ENCODE measurements around the gene CHRND. TPM values are rescaled to one million over a fixed set of nuclear protein-coding genes. Genes with fewer than 3 reads are reported as not detected.

CHRND gene
- total and polyA plus RNA-seq, 9 donors, result 83.7 to 163 (median 138) TPM

DNA sequence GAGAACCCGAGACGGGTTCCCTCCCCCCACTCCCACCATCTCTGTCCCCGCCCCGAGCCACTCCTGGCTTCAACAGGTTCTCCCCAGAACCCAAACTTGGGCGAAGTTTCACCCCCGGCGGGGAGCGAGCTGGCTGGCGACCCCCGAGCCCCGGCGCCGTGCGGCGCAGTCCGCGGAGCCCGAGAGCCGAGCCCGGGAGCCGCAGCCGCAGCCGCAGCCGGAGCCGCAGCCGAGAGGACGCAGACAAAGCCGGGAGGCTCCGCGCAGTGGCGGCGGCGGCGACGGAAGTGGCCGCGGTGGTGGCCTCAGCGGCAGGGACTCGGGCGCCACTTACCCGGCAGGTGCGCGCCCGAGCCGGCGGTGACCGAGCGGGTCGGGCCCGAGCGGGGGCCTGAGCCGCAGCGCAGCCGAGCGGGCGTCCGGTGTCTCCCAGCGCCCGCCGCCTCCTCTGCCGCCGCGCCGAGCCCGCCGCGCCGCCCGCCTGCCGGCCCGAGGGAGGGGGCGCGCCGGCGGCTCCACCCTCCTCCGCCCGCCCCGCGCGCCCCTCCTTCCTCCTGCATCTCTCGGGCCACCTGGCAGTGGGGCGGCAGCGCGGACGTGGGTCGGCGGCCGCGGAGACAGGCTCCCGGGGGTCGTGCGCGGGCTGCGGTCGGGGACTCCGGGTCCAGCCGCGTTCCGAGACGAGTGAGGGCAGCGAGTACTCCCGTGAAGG, 38.4 kb upstream of the CHRND start, which contains the start of gene ECEL1:
TSS of gene ECEL1 (minus strand) at position 450 of the 712 bp plus-strand sequence. CDS start 1,181 bp downstream, outside the sequence.
- Histone ChIP-seq H3K27me3 (ENCODE audit: control insufficient read depth, insufficient read depth, low read length) (peaks cover 73% of the 10 kb centered on the region), H3K36me3 (ENCODE audit: control insufficient read depth, insufficient read depth, low read length) (no peaks in the 10 kb centered on the region), H3K4me1 (ENCODE audit: control insufficient read depth, insufficient read depth, low read length) (peaks cover 14% of the 10 kb centered on the region), H3K27ac (ENCODE audit: low read length) (no peak within 1 kb of the TSS), H3K4me3 (ENCODE audit: low read length) (no peak within 1 kb of the TSS), H3K9me3 (replicated peaks; ENCODE audit: control insufficient read depth, low read depth, low read length) (no peaks in the 10 kb centered on the region)
- no peak for DNase-seq
- WGBS (ENCODE audit: insufficient coverage), result under 1% methylated on average over 92 of the region's 102 CpGs

DNA sequence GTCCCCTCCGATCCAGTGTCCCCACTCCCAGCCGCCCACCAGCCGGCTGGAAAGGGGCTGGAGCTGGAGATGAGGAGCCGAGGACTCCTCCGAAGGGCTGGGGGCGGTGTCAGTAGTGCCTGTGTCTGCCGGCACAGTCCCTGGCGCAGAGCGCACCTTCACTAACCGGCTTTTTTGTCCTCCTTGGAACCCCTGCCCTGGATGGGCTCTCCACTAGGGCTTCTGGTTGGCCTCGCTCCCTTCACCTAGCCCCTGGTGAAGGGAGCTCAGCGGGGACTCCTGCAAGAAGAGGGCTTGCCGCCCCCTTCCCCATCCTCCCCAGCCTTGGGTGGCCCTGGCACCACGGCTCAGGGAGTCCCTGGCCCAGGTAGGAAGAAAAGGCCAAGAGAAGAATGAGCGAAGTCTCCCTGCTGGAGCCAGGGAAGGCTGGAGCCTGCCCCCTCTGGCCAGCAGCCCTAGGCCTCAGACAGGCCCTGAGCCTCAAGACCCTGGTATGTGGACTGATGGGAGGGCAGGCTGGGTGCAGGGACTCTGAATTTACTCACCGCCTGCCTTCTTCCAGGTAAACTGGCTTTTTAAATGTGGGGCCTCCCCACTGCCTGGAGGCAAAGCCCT, 37.8 kb upstream of the CHRND start:
- peaks cover 68% of the 10 kb centered on the region for H3K27me3 ChIP-seq (ENCODE audit: control insufficient read depth, insufficient read depth, low read length)
- no peak overlapping the region for H3K27ac ChIP-seq (ENCODE audit: low read length)
- H3K9me3 ChIP-seq (replicated peaks; ENCODE audit: control insufficient read depth, low read depth, low read length), result no peaks in the 10 kb centered on the region
- 14% methylated on average over 12 of the region's 16 CpGs for WGBS (ENCODE audit: insufficient coverage)
- no peak for DNase-seq
- H3K4me3 ChIP-seq (ENCODE audit: low read length), result no peak overlapping the region
- H3K36me3 ChIP-seq (ENCODE audit: control insufficient read depth, insufficient read depth, low read length), result no peaks in the 10 kb centered on the region
- H3K4me1 ChIP-seq (ENCODE audit: control insufficient read depth, insufficient read depth, low read length), result peaks cover 14% of the 10 kb centered on the region

GRCh38 chr2:232488721-232489300, 37.1 kb upstream of the CHRND start:
- H3K36me3 ChIP-seq (ENCODE audit: control insufficient read depth, insufficient read depth, low read length), result no peaks in the 10 kb centered on the region
- peaks cover 62% of the 10 kb centered on the region for H3K27me3 ChIP-seq (ENCODE audit: control insufficient read depth, insufficient read depth, low read length)
- peaks cover 14% of the 10 kb centered on the region for H3K4me1 ChIP-seq (ENCODE audit: control insufficient read depth, insufficient read depth, low read length)
- WGBS (ENCODE audit: insufficient coverage), result 89% methylated on average over 2 of the region's 5 CpGs
- no peak overlapping the region for H3K4me3 ChIP-seq (ENCODE audit: low read length)
- no peak for DNase-seq
- H3K27ac ChIP-seq (ENCODE audit: low read length), result no peak overlapping the region
- no peaks in the 10 kb centered on the region for H3K9me3 ChIP-seq (replicated peaks; ENCODE audit: control insufficient read depth, low read depth, low read length)

DNA sequence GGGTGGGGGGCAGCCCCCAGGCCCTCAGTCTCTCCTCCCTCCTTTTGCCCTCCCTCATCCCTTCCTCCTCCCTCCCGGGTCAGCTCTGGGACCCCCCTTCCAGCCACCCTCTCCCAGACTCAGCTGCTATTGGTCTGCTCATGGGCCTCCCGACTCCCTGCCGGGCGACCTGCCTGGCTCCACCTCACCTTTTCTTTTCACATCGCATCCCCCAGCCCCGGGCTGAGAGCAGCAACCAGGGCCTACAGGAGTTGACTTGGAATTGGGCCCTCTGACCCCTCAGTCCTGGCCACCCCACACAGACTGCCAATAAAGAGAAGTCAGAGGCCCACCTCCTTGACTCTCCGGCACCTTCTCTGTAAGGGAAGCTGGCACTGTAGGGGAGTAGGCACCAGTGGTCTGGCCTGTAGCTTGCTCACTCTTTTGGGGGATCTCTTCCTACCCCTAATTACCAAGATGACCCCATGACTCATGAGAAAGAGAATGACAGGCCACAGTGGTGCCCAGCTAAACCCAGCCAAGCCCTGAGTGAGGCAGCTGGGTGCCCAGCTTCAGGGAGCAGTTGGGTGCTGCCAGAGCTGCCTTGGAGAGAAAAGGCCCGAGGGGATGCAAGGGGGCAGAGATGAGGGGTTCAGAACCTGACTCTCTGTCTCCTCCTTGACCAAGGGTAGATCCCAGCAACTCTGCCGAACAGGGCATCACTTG, 36.3 kb upstream of the CHRND start:
- no peak for DNase-seq
- H3K4me3 ChIP-seq (ENCODE audit: low read length), result no peak overlapping the region
- no peaks in the 10 kb centered on the region for H3K9me3 ChIP-seq (replicated peaks; ENCODE audit: control insufficient read depth, low read depth, low read length)
- 51% methylated on average over 8 of the region's 9 CpGs for WGBS (ENCODE audit: insufficient coverage)
- H3K27me3 ChIP-seq (ENCODE audit: control insufficient read depth, insufficient read depth, low read length), result peaks cover 58% of the 10 kb centered on the region
- H3K36me3 ChIP-seq (ENCODE audit: control insufficient read depth, insufficient read depth, low read length), result no peaks in the 10 kb centered on the region
- no peak overlapping the region for H3K27ac ChIP-seq (ENCODE audit: low read length)
- H3K4me1 ChIP-seq (ENCODE audit: control insufficient read depth, insufficient read depth, low read length), result peaks cover 14% of the 10 kb centered on the region

- DNase-seq, result no peak
- Histone ChIP-seq H3K4me1 (ENCODE audit: control insufficient read depth, insufficient read depth, low read length) (peaks cover 10% of the 10 kb centered on the region), H3K27ac (ENCODE audit: low read length) (no peak overlapping the region), H3K36me3 (ENCODE audit: control insufficient read depth, insufficient read depth, low read length) (no peaks in the 10 kb centered on the region), H3K27me3 (ENCODE audit: control insufficient read depth, insufficient read depth, low read length) (peaks cover 50% of the 10 kb centered on the region), H3K4me3 (ENCODE audit: low read length) (no peak overlapping the region), H3K9me3 (replicated peaks; ENCODE audit: control insufficient read depth, low read depth, low read length) (no peaks in the 10 kb centered on the region)
- WGBS (ENCODE audit: insufficient coverage), result 80% methylated on average over 11 of the region's 30 CpGs
Measured at GRCh38 chr2:232490221-232491138, 35.5 kb upstream of the CHRND start.

DNA sequence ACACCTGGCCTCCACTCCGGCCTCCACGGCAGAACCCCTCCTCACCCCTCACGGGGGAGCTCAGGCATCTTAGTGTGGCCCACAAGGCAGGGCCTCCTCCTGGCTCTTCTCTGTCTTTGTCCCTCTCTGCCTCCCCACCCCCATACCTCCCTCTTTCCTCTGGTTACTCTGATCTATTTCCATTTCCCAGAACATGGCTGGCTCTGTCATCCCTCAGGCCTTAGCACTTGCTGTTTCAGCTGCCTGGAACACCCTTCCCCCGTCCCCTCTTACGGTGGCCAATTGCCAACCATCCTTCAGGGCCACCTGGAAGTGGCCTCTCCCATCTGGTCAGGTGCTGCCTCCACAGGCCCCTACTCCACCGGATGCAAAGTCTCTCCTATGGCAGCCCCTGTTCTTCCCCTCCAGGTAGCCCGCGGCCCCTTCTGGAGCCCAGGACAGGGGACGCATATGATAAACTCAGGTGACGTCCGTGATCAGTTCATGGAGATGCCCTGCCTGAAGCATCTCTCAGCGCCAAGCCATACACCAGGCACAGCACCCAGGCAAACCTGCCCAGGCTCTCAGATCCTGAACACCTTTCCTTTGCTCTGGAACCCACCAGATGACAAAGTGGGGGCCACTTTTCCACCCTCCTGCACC, 34.7 kb upstream of the CHRND start:
- no peak for DNase-seq
- Histone ChIP-seq H3K4me1 (ENCODE audit: control insufficient read depth, insufficient read depth, low read length) (peaks cover 6% of the 10 kb centered on the region), H3K27me3 (ENCODE audit: control insufficient read depth, insufficient read depth, low read length) (peaks cover 45% of the 10 kb centered on the region), H3K9me3 (replicated peaks; ENCODE audit: control insufficient read depth, low read depth, low read length) (no peaks in the 10 kb centered on the region), H3K4me3 (ENCODE audit: low read length) (no peak overlapping the region), H3K27ac (ENCODE audit: low read length) (no peak overlapping the region), H3K36me3 (ENCODE audit: control insufficient read depth, insufficient read depth, low read length) (no peaks in the 10 kb centered on the region)
- 83% methylated on average over 12 of the region's 12 CpGs for WGBS (ENCODE audit: insufficient coverage)

DNA sequence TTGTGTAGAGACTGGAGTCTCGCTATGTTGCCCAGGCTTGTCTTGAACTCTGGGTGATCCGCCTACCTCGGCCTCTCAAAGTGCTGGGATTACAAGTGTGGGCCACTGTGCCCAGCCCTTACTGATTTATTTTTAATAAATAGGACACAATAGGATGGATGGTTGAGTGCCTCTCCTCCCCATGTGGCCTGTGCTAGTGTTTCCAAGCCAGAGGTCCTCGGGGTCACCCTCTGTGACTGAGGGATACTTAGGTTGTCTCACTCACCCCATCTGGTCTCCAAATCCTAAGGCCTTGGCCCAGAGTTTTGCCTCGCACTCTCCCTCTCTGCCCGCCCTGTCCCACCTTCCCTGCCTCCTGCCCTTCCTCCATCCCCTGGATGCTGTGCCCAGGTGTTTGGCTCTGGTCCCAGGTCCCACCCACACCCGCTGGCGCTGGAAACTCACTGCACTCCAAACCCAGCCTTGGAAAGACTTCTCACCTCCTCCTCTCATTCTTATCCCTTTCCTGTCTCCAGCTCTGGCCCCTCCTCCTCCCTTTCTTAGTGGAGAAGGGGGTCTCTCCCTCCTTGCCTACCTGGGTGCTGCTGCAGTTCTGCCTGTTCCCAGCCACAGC, 33.6 kb upstream of the CHRND start:
- Histone ChIP-seq H3K36me3 (ENCODE audit: control insufficient read depth, insufficient read depth, low read length) (no peaks in the 10 kb centered on the region), H3K27ac (ENCODE audit: low read length) (no peak overlapping the region), H3K4me3 (ENCODE audit: low read length) (no peak overlapping the region), H3K27me3 (ENCODE audit: control insufficient read depth, insufficient read depth, low read length) (peaks cover 38% of the 10 kb centered on the region), H3K4me1 (ENCODE audit: control insufficient read depth, insufficient read depth, low read length) (no peaks in the 10 kb centered on the region), H3K9me3 (replicated peaks; ENCODE audit: control insufficient read depth, low read depth, low read length) (no peaks in the 10 kb centered on the region)
- 78% methylated on average over 4 of the region's 8 CpGs for WGBS (ENCODE audit: insufficient coverage)
- no peak for DNase-seq

DNA sequence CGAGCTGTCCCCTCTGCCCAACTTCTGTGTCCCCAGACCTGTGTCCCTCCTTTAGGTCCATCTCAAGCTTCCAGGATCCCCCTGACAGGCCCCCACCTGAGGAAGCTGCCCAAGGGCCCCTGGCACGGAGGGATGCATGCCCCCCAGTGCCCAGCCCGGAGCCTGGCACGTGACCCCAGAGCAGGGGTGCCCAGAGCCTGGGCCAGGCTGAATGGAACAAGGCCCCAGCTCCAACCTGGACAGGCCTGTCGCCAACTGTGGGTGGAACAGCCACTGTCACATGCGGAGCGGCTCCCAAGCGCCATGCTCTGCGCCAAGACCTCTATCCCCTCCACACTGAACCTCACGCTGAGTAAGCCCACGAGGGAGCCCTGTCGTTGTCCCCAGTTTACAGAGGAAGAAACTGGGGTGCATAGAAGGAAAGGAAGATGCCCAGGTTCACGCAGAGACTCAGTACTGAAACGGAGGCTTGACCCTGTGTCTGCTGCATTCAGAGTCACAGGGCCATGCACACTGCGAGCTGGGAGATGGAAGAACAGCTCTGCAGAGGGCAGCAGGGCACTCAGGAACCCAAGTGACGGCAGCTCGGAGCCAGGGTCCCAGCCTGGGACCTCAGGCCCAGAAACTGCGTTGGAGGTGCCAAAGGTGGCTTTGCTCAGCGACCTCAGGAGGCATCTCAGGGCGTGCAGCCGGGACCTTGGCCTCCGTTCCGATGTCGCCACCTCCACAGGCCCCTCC, 32.8 kb upstream of the CHRND start:
- H3K4me1 ChIP-seq (ENCODE audit: control insufficient read depth, insufficient read depth, low read length), result no peaks in the 10 kb centered on the region
- DNase-seq, result no peak
- WGBS (ENCODE audit: insufficient coverage), result 90% methylated on average over 21 of the region's 24 CpGs
- H3K4me3 ChIP-seq (ENCODE audit: low read length), result no peak overlapping the region
- no peaks in the 10 kb centered on the region for H3K36me3 ChIP-seq (ENCODE audit: control insufficient read depth, insufficient read depth, low read length)
- no peak overlapping the region for H3K27ac ChIP-seq (ENCODE audit: low read length)
- peaks cover 37% of the 10 kb centered on the region for H3K27me3 ChIP-seq (ENCODE audit: control insufficient read depth, insufficient read depth, low read length)
- H3K9me3 ChIP-seq (replicated peaks; ENCODE audit: control insufficient read depth, low read depth, low read length), result no peaks in the 10 kb centered on the region
